Panc1 (cell line): ENCODE data around the gene CPA5. TPM values are rescaled to one million over a fixed set of nuclear protein-coding genes. Genes with fewer than 3 reads are reported as not detected.

Experiments
- ATAC-seq: fragments of 200-7000 bp; cut with Tn5 transposase; 2 replicates; pipeline ENCODE4 v1.9.1; 2020; ENCODE audit warnings: mild to moderate bottlenecking, moderate library complexity
- BruUV-seq: library from RNA; stranded (reverse); fragments of 400-500 nt; replicated peaks from 2 replicates; lab custom pipeline; 2021; lab: Mats Ljungman, UMichigan
- CTCF ChIA-PET: fragments of 300-600 bp; sonication (Branson Sonifier 250); formaldehyde crosslinking; loops from one replicate; lab custom pipeline; 2022; ENCODE audit warnings: antibody characterized with exemption; lab: Charles Lee
- POLR2A ChIA-PET: fragments of 300-600 bp; sonication (Branson Sonifier 250); formaldehyde crosslinking; loops from one replicate; lab custom pipeline; 2022; ENCODE audit warnings: antibody characterized with exemption; lab: Charles Lee
- DNase-seq: peaks from one replicate; pipeline ENCODE4 v3.0.0-alpha.2; 2010; ENCODE audit warnings: low read depth, low spot score
- H3K27ac ChIP-seq: 2 replicates; pipeline ENCODE4 v1.5.1; 2011; ENCODE audit warnings: mild to moderate bottlenecking, low read length, inconsistent platforms
- H3K27me3 ChIP-seq: fragments of 200-500 bp; sonication (Bioruptor generic); 2 replicates; pipeline ENCODE4 v1.6.0; 2014; ENCODE audit warnings: low read length, inconsistent platforms; ENCODE audit not compliant: control insufficient read depth, insufficient read depth
- H3K36me3 ChIP-seq: fragments of 200-500 bp; sonication (Bioruptor generic); 2 replicates; pipeline ENCODE4 v1.5.1; 2014; ENCODE audit warnings: inconsistent platforms, mild to moderate bottlenecking, low read length, moderate library complexity; ENCODE audit not compliant: control insufficient read depth, insufficient read depth
- H3K4me1 ChIP-seq: 2 replicates; pipeline ENCODE4 v1.5.1; 2011; ENCODE audit warnings: inconsistent platforms, mild to moderate bottlenecking, low read length, moderate library complexity; ENCODE audit not compliant: control insufficient read depth, insufficient read depth
- H3K4me3 ChIP-seq, 2 experiments: 2 replicates each; pipeline ENCODE4 v1.5.1; 2011 to 2012; ENCODE audit warnings: low read depth in 2 of 2, low read length in 2 of 2, mild to moderate bottlenecking in 2 of 2, inconsistent platforms in 1 of 2, moderate library complexity in 1 of 2
- H3K9me3 ChIP-seq: fragments of 200-500 bp; sonication (Bioruptor generic); 2 replicates; pipeline ENCODE4 v1.5.1; 2014; ENCODE audit warnings: low read depth, mild to moderate bottlenecking, inconsistent platforms, low read length, moderate library complexity; ENCODE audit not compliant: control insufficient read depth, insufficient read depth
- POLR2AphosphoS5 ChIP-seq: IDR thresholded peaks from 2 replicates; pipeline ENCODE4 v1.6.1; 2012; ENCODE audit warnings: mild to moderate bottlenecking, low read depth, low read length, moderate library complexity
- SIN3A ChIP-seq: IDR thresholded peaks from 2 replicates; pipeline ENCODE4 v1.6.1; 2012; ENCODE audit warnings: low read depth, mild to moderate bottlenecking, low read length, moderate library complexity, borderline replicate concordance; ENCODE audit not compliant: insufficient read depth
- TCF7L2 ChIP-seq: IDR thresholded peaks from 2 replicates; pipeline ENCODE4 v1.6.1; 2011; ENCODE audit warnings: mild to moderate bottlenecking, low read depth, low read length, inconsistent platforms
- in situ Hi-C: cut with HindIII; loops from 2 replicates; pipeline ENCODE4 v1.10.0; 2016; ENCODE audit warnings: low sequenced_read_pairs, low pct_unique_long_range_greater_than_20kb
- intact Hi-C: fragments of 100-400 bp; cut with micrococcal nuclease; formaldehyde crosslinking; loops from one replicate; pipeline ENCODE4 v1.10.0; 2022; ENCODE audit not compliant: unreplicated experiment
- total RNA-seq: library from RNA; stranded (reverse); gene quantifications from one replicate; pipeline ENCODE4 v1.2.1, GENCODE V29; 2021; ENCODE audit not compliant: unreplicated experiment
- TF ChIP-seq, protein P1 (sequence below), 2 experiments: IDR thresholded peaks; 2 replicates each; pipeline ENCODE4 v1.6.1; 2011 to 2012; ENCODE audit warnings: low read depth in 2 of 2, control low read depth in 1 of 2, low read length in 1 of 2, mild to moderate bottlenecking in 1 of 2, moderate library complexity in 1 of 2; ENCODE audit not compliant: insufficient read depth in 1 of 2
- TF ChIP-seq, protein P2 (sequence below): fragments of 450-650 bp; IDR thresholded peaks from 2 replicates; pipeline ENCODE4 v1.5.1; 2017; ENCODE audit warnings: mild to moderate bottlenecking

Gene CPA5
- total RNA-seq, 1 experiment from 2014 or later = not detected

GRCh38 chr7:130350945-130351790 lies 6.6 kb downstream of the CPA5 start:
- Histone ChIP-seq H3K27me3 (no peaks in the 10 kb centered on the region), H3K4me1 (peaks cover 5% of the 10 kb centered on the region), H3K4me3 (no peak overlapping the region), H3K27ac (no peak overlapping the region), H3K36me3 (no peaks in the 10 kb centered on the region), H3K9me3 (no peaks in the 10 kb centered on the region)
- in situ Hi-C loops (no loop called here), intact Hi-C loops (no loop called here)
- BruUV-seq = no TSS peak
- ChIA-PET POLR2A (no interaction called here), CTCF (no interaction called here)
- TF ChIP-seq SIN3A (no peak), TCF7L2 (no peak), POLR2AphosphoS5 (no peak)
- TF ChIP-seq, protein P1, sequence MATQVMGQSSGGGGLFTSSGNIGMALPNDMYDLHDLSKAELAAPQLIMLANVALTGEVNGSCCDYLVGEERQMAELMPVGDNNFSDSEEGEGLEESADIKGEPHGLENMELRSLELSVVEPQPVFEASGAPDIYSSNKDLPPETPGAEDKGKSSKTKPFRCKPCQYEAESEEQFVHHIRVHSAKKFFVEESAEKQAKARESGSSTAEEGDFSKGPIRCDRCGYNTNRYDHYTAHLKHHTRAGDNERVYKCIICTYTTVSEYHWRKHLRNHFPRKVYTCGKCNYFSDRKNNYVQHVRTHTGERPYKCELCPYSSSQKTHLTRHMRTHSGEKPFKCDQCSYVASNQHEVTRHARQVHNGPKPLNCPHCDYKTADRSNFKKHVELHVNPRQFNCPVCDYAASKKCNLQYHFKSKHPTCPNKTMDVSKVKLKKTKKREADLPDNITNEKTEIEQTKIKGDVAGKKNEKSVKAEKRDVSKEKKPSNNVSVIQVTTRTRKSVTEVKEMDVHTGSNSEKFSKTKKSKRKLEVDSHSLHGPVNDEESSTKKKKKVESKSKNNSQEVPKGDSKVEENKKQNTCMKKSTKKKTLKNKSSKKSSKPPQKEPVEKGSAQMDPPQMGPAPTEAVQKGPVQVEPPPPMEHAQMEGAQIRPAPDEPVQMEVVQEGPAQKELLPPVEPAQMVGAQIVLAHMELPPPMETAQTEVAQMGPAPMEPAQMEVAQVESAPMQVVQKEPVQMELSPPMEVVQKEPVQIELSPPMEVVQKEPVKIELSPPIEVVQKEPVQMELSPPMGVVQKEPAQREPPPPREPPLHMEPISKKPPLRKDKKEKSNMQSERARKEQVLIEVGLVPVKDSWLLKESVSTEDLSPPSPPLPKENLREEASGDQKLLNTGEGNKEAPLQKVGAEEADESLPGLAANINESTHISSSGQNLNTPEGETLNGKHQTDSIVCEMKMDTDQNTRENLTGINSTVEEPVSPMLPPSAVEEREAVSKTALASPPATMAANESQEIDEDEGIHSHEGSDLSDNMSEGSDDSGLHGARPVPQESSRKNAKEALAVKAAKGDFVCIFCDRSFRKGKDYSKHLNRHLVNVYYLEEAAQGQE (IDR thresholded peaks at IDR 0.05; ENCODE audit: insufficient read depth in 1 of 2, low read depth in 2 of 2, low read length in 1 of 2) = no peak
- TF ChIP-seq, protein P2, sequence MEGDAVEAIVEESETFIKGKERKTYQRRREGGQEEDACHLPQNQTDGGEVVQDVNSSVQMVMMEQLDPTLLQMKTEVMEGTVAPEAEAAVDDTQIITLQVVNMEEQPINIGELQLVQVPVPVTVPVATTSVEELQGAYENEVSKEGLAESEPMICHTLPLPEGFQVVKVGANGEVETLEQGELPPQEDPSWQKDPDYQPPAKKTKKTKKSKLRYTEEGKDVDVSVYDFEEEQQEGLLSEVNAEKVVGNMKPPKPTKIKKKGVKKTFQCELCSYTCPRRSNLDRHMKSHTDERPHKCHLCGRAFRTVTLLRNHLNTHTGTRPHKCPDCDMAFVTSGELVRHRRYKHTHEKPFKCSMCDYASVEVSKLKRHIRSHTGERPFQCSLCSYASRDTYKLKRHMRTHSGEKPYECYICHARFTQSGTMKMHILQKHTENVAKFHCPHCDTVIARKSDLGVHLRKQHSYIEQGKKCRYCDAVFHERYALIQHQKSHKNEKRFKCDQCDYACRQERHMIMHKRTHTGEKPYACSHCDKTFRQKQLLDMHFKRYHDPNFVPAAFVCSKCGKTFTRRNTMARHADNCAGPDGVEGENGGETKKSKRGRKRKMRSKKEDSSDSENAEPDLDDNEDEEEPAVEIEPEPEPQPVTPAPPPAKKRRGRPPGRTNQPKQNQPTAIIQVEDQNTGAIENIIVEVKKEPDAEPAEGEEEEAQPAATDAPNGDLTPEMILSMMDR = no peak
- DNase-seq = no peak
- no peak for ATAC-seq

DNA sequence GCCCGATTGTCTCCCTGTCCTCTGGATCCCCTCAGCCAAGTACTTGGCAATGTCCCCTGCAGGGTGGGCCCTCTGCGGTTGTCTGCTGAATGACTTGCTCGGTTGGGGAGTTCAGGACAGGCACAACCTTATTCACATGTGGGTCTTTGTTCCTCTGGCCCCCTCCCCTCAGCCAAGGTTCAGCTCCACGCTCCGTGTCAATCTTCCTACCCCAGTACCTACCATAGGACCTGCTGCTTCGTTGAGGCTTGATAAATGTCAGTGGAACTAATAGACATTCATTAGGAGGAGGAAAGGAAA lies 7.1 kb downstream of the CPA5 start:
- ATAC-seq (no peak), DNase-seq (no peak)
- TF ChIP-seq SIN3A (no peak), TCF7L2 (no peak), POLR2AphosphoS5 (no peak)
- TF ChIP-seq, protein P2 = no peak
- TF ChIP-seq, protein P1 (IDR thresholded peaks at IDR 0.05; ENCODE audit: insufficient read depth in 1 of 2, low read depth in 2 of 2, low read length in 1 of 2) = no peak
- ChIA-PET POLR2A (no interaction called here), CTCF (no interaction called here)
- Histone ChIP-seq H3K9me3 (no peaks in the 10 kb centered on the region), H3K27ac (no peak overlapping the region), H3K27me3 (no peaks in the 10 kb centered on the region), H3K4me3 (no peak overlapping the region), H3K36me3 (no peaks in the 10 kb centered on the region), H3K4me1 (peaks cover 11% of the 10 kb centered on the region)
- intact Hi-C loops = no loop called here
- BruUV-seq = no TSS peak
- in situ Hi-C loops = no loop called here
